Measurements from ENCODE around the gene EZR.

Gene EZR

DNA sequence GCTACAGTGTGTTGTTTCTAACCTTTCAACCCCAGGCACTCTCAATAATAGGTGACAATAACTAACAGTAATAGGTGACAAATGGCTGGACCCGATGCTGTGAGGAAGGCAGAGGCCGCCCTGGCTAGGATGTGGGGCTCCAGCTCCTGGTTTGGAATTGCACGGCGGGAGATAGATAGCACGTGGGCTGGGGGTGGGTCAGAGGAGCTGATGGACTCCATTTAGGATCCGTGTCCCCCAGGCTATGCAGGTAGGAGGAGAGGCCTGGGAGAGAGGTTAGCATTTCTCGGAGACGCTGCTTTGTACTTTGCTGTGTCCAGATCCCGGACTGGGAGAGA lies 61.4 kb downstream of the EZR start:
- no peak for DNase-seq

DNA sequence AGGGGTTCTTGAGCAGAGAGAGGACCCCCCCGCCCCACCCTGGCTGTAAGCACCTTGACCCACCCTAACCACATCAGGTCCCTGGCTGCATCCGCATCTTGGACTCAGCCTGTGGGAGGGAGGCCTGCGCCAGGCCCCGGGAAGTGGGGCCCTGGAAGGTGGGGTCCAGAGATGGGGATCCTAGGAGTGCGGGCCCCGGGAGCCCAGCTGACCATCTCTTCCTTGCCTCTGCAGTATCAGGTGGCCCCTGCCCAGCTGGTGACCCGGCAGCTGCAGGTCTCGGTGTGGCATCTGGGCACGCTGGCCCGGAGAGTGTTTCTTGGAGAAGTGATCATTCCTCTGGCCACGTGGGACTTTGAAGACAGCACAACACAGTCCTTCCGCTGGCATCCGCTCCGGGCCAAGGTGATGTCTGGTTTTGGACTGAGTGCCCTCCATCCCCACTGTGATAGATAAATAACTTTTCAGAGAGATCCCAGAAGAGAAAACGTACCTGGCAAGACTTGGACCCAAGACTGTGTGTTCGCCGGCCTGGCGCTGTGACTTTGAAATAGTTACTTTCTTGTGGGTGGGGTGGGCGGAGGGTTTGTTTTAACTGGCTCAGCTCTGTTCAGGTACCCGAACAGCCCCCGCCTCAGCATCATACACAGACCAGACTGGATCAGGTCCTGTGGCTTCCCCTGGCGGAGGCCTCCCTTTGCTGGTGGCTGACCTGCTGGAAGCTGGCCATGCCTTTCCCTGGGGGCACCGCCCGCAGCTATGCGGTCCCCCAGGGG lies 62.0 kb downstream of the EZR start:
- no peak for DNase-seq

DNA sequence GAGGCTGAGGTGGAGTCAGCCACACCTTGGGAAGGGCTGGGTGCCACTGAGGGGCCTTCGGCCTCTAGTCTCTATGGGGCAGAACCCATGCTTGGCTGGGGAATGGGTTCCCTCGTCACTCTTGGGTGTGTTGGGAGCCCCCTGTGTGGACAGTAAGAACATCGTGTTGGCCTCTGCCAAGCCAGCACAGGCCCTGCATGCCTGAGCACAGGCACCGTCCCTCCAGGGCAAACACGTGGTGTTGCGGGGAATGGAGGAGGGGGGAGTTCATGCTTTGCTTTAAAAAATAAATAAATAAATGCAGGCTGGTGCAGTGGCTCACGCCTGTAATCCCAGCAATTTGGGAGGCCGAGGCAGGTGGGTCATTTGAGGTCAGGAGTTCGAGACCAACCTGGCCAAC lies 63.0 kb downstream of the EZR start:
- DNase-seq = no peak

DNA sequence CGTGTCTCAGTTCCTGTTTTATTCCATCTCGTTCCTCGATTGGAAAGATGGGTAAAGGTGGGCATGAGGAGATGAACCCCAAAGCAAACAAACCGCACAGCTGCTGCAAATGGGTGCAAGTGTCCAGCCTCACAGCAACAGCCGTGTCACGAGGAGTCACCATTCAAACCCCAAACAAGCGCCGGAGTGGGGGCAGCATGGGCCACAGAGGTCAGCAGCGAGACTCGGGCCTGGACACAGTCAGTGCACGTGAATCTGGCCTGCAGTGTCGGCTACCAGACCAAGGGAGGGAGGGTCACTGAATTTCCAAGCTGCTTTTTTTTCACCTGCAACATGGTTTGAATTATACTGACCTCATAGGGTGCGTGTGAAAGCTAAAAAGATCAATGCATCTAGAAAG lies 63.5 kb downstream of the EZR start:
- no peak for DNase-seq

DNA sequence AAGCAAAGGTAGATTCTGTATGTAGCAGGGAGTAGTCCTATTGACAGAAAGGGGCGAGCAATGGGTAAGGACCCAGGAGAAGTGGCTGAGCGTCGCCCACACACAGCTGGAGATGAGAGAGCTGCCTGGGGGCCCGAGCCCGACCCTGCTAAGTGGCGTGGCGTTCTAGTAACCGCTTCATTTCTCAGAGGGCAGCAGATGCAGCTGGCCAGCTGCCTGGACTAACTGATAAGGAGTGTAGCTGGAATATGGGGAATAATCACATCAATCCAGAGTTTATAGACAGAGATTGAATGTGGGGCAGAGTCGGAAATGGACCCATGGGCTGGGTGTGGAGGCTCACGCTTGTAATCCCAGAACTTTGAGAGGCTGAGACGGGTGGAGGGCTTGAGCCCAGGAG lies 64.4 kb downstream of the EZR start:
- DNase-seq = no peak

DNA sequence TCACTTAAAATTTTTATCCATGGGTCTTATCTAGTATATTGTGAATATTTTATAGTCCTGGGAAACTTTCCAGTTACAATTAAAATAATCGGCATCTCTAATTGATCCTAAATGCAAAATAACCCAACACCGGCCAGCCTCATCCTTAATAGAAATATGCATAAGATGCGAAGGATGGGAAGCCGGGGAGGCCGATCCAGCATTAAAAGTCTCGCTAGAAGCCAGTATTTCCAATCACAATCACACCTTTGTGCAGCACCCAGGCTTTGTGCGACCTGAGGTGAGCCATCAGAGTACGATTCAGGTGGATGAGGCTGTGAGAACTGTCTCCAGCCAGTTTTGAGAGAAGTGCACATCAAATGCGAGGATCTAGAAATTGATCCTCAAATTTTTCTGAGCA lies 65.4 kb downstream of the EZR start:
- no peak for DNase-seq

DNA sequence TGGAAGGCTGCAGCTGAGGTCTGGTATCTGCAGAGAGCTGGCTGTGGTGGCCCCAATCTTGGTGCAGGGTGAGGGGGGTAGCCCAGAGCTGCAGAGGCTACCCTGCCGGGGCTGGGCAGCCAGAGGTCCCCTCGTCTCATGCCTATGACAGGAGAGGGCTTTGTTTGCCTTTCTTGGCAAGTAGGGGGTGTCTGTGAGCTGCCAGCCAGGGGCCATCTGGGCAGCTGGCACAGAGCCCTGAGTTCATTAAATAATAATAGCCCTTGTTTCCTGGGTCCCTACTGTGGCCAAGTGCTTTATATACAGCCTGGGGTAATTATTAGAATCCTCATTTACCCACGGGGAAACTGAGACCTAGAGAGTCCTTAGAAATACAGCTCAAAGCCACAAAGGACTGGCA lies 66.6 kb downstream of the EZR start:
- DNase-seq = peak; percentile 78

DNA sequence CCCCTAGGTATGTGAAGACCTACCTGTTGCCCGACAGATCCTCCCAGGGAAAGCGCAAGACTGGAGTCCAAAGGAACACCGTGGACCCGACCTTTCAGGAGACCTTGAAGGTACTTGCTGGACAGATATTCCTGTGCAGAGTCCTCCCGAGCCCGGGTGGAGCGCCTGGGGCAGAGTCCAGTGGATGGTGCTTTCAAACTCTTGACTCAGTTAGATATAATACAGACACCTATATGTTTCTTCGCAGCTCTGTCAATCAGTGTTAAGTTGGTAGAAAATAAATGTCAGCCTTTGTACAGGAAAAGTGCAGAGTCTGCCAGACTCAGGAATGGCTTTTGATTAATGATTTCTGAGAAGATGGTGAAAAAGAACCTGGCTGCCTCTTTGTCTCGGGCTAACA lies 67.2 kb downstream of the EZR start:
- no peak for DNase-seq

DNA sequence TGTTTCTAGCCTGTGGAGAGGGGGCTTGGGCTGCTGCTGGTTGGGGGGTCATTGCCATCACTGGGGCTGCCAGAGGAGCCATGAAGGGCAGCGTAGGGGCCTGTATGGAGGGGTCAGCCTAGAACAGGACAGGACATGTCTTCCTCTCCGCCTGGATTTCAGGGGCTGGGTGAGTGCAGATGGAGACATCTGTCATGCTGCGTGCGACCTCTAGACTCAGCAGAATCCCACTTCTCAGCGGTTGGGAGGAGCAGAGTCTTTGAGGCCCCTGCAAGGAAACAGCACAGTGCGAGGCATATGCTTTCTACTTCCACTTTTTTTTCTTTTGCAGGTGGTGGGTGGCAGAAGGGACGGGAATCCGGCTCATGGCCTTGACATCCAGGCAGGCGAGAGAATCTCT lies 67.9 kb downstream of the EZR start:
- no peak for DNase-seq

DNA sequence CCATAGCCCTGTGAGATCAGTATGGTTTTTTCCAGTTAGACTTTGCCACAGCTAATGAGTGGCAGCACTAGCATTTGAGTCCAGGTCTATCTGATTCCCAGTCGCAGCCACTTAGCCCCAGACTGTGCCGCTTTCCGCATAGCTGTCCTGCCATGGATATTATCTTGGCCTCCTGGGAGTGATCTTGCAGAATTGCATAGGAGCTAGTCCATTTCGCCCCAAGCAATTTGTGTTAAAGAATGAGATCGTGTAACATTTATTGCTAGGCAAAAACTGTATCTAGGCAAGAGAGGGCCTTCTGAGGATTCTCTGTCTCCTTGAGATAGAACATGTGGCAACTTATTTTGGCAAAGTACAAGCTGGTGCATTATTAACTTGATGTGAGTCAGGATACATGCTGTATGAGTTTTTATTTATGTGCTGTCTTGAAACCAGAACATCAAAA lies 74.2 kb downstream of the EZR start:
- peak; percentile 70 for DNase-seq

DNA sequence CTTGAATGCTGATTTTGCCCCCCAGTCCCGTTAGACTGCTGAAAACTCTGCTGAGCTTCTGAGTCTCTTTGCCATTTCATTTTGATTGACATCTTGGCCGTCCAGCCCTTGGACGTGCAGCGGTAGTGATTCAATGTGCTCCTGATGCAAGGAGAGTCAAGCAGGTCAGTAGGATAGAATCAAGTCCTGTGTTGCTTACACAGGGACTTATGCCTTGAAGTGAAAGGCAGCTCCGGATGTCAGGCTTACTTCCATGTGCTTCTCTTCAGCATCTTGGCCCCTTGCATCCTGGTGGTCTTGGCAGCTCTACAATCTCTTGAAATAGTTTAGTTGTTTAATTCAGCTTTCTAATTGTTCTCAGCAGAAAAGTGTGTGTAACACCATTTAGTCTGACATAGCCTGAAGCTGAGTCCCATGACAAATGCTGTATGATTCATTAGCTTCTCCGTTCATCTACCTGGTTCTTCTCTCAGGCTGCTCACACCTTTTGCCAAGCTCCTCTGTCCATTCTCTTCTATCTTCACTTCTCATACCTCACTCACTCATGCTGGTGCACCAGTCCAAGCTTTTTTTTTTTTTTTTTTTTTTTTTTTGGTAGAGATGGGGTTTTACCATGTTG lies 76.0 kb downstream of the EZR start:
- DNase-seq = no peak

DNA sequence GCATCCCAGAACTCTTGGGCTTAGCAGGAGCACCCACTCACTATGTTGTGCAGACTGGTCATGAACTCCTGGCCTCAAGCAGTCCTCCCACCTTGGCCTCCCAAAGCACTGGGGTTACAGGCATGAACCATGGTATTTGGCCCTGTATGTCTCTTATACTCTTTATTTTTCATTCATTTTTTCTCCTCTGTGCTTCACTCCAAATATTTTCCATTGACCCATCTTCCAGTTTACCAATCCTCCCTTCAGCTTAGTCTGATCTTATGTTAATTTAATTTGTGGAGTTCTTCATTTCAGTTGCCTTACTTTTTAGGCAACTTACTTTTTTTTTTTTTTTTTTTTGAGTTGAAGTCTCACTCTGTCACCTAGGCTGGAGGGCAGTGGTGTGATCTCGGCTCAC lies 79.5 kb downstream of the EZR start:
- no peak for DNase-seq

DNA sequence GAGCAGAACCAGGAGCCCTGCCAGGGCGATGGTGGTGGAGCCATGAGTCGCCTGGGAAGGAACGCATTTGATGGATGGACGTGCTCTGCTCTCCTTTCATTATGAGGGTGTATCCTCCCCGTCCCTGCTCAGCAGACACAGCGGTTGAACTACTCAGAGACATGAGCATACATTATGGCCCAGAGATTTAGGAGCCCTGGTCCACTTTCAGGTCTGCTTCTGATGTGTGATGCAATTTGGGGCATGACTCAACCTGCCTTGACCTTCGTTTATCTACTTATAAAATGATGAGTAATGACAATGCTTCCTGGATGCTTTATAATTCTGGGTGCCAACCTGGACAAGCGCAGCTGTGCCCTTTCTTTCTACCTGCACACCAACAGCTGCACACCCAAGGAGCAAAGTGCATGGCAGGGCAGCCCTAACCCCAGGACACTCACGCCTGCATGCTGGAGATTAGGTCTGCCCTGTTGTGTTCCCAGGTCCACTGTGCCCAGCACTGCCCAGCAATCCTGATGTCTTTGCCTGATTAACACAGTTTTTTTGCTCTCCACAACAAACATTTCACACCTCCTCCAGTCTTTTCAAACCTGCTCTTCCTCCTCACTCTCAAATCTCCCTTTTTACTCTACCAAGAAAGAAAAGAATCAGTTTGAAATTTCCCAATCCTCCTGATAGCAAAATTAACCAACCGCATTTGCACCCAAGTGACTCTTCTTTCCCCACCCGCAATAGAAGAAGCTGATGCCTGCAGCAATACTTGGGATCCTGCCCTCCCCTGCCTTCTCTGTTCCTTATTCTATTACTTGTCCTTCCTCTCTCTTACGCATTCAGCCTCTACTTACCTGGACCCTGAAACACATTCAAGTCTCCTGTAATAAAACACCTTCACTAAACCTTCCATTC lies 81.2 kb downstream of the EZR start:
- no peak for DNase-seq

DNA sequence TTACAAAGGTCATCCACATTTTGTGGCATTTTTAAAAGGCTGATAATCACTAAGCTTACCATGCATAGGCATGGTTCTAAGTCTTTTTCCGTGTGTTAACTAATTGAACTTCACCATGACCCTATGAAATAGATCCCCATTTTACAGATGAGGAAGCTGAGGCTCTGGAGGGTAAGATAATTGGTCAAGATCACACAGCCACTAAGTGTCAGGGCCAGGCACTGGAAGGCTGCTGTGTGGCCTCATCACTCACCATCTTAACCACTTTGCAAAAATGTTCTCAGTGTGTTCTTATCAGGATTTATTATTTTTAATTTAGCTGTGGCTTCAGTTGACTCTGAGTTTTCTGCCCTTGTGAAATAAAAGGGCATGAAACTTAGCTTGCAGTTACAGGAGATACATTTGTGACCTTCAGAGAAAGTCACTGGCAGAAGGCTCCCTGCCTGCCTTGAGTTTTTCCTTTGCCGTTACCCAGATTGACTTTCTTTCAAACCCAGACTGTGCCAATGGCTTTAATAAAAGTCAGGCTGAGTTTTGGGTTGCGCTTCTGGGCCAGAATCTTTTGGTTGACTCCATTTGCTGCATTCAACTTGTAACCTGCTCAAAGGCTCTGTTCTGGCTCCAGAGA lies 82.0 kb downstream of the EZR start:
- no peak for DNase-seq

DNA sequence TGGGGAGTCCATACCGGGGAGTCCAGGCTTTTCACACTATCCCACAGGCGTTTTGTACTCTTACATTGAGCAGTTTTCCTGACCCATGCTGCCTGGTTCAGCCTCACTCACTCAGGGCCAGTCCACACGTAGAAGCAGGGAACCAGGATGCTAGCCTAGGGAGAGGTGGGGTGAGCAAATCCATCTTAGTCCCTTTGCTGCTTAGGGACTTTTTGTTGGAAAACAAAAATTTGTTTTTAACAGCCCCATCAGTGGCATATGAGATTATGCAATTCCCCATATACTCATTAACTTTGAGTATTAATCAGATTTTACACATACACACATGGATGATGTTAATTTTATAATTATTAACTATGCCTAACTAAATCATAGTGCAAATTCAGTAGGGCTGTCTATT lies 84.2 kb downstream of the EZR start:
- DNase-seq = no peak

DNA sequence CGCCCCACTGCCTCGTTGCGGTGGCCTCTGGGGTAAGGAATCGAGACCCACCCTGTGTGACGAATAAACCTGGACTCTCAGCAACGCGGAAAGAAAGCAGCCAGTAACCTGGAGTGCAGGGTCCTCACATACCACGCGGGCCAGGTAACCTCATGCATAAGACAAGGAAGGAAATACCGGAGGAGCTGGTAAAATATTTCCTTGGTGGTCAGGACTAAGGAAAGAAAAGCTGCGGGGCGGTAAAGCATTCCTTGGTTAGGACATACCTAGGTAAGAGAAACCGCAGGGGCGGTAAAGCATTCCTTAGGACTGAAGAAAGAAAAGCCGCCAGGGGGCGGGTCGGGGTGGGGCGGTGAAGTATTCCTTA lies 88.6 kb downstream of the EZR start:
- DNase-seq = no peak

DNA sequence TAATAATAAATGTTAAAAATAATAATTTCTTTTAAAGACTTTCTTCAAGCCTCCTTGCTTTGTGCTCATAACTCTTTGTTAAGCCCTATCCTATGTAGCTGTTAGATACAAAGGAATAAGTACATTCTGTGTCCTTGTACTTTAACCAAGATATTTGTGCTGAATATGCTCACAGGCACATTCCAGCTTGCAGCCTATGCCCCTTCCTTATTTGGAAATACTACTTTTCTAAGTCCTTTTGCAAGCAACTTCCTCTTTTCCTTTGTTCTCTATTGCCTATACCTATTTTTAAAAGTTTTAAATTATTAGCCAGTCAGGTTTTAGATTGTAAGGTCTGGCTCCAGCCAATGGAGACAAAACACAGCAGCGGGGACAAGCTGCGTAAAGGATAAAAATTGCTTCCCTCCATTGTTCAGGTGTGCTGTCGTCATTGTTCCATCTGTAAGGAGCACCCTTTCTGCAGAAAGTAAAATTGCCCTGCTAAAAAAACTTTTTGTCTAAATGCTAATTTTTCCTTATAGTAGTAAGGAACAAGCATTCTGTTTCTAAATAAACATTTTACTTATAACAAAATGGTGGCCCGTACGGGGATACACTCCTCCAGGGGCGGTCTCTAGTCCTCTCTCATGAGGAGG lies 89.1 kb downstream of the EZR start:
- DNase-seq = no peak

DNA sequence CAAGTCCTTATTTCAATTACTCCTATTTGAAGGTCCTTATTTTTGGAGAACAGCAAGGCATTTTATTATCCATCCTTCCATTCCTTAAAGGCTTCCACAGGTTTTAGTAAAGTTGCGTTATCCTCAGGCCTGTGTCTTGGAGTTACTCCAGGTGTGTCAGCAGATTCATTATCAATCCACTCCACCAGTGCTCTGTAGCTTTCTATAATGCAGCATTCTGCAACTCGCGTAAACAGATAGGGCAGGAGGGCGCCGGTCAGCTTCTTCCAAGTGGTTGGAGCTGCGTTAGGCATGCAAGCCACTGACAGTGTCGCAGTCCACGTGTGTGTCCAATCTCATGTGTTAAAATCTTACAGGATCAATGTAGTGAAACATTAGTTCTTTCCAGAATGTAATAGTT lies 93.5 kb downstream of the EZR start:
- no peak for DNase-seq

DNA sequence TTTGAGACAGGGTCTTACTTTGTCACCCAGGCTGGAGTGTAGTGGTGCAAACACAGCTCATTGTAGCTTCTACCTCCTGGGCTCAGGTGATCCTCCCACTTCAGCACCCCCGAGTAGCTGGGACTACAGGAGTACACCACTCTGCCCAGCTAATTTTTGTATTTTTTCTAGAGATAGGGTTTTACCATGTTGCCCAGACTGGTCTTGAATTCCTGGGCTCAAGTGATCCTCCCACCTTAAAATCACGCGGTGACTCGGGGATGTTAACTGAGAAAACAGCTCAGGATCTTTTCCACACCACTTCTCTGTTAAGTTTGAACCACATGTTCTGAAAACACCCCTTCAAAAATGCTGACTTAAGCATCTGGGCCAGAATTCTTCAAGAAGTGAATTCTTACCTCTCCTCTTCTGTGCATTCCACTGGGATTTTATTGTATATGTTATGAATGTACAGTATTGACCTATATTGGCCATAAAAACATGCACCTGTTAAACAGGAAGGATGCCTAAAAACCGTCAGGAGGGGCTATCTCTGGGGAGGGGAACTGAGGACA lies 96.9 kb downstream of the EZR start:
- DNase-seq = no peak

DNA sequence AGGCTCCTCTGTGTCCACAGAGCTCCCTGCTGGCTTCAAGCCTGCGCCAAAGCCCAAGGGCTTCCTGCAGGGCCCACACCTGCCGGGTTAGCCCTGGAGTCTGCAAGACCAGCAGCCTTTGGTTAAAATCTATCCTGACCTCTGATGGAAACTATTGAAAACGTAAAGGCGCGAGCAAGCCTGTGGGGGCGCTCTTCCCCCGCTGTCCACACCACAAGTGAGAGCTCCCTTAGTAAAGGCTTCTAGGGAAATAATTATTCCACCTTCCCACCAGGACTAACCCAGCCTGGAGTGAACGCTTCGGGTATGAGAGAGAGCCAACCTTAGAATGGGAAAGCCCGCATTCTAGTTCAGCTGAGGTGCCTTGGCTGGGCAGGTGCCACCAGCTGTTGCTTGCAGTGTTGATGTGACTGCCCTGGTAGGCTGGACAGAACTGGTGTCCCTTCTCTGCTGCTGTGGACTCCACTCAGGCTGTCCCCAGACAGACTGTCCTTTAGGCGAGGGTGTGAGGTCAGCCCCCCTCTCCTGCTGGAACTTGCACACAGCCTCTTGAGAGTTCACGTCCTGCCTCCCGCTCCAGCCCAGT lies 100.6 kb downstream of the EZR start:
- peak; percentile 60 for DNase-seq

DNA sequence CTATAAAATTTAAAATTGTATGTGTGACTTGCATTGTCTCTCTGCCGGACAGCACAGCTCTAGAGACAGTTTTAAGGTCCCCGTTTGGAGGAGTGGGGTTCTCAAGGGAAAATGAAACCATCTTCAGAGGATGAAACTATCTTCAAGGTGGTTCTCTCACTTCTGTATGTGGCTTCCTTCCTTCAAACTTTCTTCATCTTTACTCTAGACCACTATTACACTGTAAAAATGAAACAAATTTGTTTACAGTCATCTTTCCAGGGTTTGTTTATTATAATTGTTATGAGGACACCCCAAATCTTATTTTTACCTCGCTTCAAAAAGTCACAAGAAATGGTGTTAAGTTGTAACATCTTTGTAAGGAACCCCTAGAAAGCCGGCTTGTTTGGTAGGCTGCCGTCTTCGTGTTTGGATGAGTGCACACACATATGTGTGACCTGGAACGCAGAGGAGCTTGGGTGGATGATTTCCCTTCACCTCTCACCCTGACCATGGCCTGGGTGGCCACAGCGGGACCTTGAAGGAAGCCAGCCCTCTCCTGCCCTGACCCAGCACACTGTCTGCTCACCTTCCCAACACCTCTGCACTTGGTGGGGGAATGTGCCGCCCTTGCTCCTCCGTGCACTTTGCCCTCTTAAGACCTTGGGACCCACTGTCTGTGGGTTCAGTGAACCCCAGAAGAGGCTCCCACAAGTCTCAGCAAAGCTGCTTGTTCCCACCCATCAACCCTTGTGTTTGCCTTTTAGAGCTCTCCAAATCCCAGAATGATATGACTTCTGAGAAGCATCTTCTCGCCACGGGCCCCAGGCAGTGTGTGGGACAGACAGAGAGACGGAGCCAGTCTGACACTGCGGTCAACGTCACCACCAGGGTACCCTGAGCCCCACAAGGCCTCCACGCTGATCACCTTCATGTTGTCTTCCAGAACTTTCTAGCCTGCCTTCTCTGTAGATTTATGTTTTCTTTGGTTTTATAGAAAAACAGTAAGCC lies 101.5 kb downstream of the EZR start:
- no peak for DNase-seq
